ENCODE measurements around the gene NME9. TPM values are rescaled to one million over a fixed set of nuclear protein-coding genes. Genes with fewer than 3 reads are reported as not detected.

The NME9 gene
- total RNA-seq, 4 donors from 2014 or later = 0.40 TPM; not detected in 3

- DNase-seq (ENCODE audit: extremely low spot score) = no peak
- no peak overlapping the region for H3K27ac ChIP-seq (replicated peaks in 1 of 4)
- H3K27me3 ChIP-seq = no peaks in the 10 kb centered on the region
- 97% methylated on average over 1 of the region's 1 CpG for WGBS
- no peaks in the 10 kb centered on the region for H3K9me3 ChIP-seq
- TF ChIP-seq EP300 (IDR thresholded peaks at IDR 0.05) (no peak), POLR2A (IDR thresholded peaks at IDR 0.05; ENCODE audit: low read depth) (no peak), POLR2AphosphoS5 (IDR thresholded peaks at IDR 0.05) (no peak)
- TF ChIP-seq, protein P1, sequence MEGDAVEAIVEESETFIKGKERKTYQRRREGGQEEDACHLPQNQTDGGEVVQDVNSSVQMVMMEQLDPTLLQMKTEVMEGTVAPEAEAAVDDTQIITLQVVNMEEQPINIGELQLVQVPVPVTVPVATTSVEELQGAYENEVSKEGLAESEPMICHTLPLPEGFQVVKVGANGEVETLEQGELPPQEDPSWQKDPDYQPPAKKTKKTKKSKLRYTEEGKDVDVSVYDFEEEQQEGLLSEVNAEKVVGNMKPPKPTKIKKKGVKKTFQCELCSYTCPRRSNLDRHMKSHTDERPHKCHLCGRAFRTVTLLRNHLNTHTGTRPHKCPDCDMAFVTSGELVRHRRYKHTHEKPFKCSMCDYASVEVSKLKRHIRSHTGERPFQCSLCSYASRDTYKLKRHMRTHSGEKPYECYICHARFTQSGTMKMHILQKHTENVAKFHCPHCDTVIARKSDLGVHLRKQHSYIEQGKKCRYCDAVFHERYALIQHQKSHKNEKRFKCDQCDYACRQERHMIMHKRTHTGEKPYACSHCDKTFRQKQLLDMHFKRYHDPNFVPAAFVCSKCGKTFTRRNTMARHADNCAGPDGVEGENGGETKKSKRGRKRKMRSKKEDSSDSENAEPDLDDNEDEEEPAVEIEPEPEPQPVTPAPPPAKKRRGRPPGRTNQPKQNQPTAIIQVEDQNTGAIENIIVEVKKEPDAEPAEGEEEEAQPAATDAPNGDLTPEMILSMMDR (IDR thresholded peaks at IDR 0.05) = no peak
- no peaks in the 10 kb centered on the region for H3K4me1 ChIP-seq
- intact Hi-C loops (cut with DNase I) = no loop called here
- peaks cover 0 to 10% (median 5%) of the 10 kb centered on the region in 4 donors for H3K36me3 ChIP-seq
- no peak overlapping the region for H3K4me3 ChIP-seq
Measured at GRCh38 chr3:138253609-138254008, 76.0 kb downstream of the NME9 start.

Other genes with a start within 250 kb of the NME9 start
- gene DZIP1L, start 214.2 kb downstream of the NME9 start, total RNA-seq = 10 to 100 TPM; 10.3 to 15.8 (median 12.6) TPM
- not detected for gene A4GNT, start 197.5 kb downstream of the NME9 start, total RNA-seq
- gene DBR1, start 154.9 kb downstream of the NME9 start, total RNA-seq = 10 to 100 TPM; 10.4 to 12.7 (median 11.7) TPM
- 10 to 100 TPM; 79.3 to 93.0 (median 84.9) TPM for gene ARMC8, start 142.6 kb downstream of the NME9 start, total RNA-seq
- 10 to 100 TPM; 35.6 to 59.2 (median 45.8) TPM for gene MRAS, start 18.7 kb upstream of the NME9 start, total RNA-seq
- 1 to 10 TPM in 1 of 4 donors, under 1 TPM in 2, not detected in 1; 0.45 to 1.1 (median 0.83) TPM for gene ESYT3, start 104.8 kb upstream of the NME9 start, total RNA-seq

Data from esophagus muscularis mucosa (tissue), 4 donors.